H1 (cell line): ENCODE data around the gene NEK2. TPM values are rescaled to one million over a fixed set of nuclear protein-coding genes. Genes with fewer than 3 reads are reported as not detected.

ENCODE experiments used
- CTCF ChIA-PET: fragments of 300-600 bp; sonication (Branson Sonifier 250); formaldehyde crosslinking; loops from one replicate; lab custom pipeline; 2021; ENCODE audit not compliant: partially characterized antibody; lab: Charles Lee
- POLR2A ChIA-PET: fragments of 300-600 bp; sonication (Branson Sonifier 250); formaldehyde crosslinking; loops from one replicate; lab custom pipeline; 2021; ENCODE audit warnings: inconsistent platforms; ENCODE audit not compliant: partially characterized antibody; lab: Charles Lee
- DNase-seq, 2 experiments: peaks; one replicate each; pipeline versions ENCODE4 v3.0.0 to v3.0.0-alpha.2; 2010 to 2022; ENCODE audit warnings: low spot score in 2 of 2, low read depth in 1 of 2, mixed read lengths in 1 of 2
- FAIRE-seq: peaks from 2 replicates; lab custom pipeline; 2011; peaks lifted over from hg19 to GRCh38; lab: Jason Lieb, UNC
- H2AFZ ChIP-seq: 2 replicates; pipeline ENCODE4 v1.8.1; 2012; ENCODE audit warnings: low read length, inconsistent platforms
- H2AK5ac ChIP-seq: 2 replicates; pipeline ENCODE4 v1.6.1; 2013; ENCODE audit warnings: low read depth, low read length
- H2BK120ac ChIP-seq: replicated peaks from 2 replicates; pipeline ENCODE3; 2013; ENCODE audit warnings: low read depth, low read length, inconsistent platforms
- H2BK12ac ChIP-seq: 2 replicates; pipeline ENCODE4 v1.6.1; 2013; ENCODE audit warnings: low read depth, low read length
- H2BK15ac ChIP-seq: 2 replicates; pipeline ENCODE4 v1.6.1; 2013; ENCODE audit warnings: low read length
- H2BK20ac ChIP-seq: 2 replicates; pipeline ENCODE4 v1.6.1; 2013; ENCODE audit warnings: low read length
- H2BK5ac ChIP-seq: 2 replicates; pipeline ENCODE4 v1.6.1; 2013; ENCODE audit warnings: low read depth, low read length
- H3K14ac ChIP-seq: 2 replicates; pipeline ENCODE4 v1.6.1; 2013; ENCODE audit warnings: inconsistent platforms; ENCODE audit not compliant: insufficient read length
- H3K18ac ChIP-seq: 2 replicates; pipeline ENCODE4 v1.6.1; 2013; ENCODE audit warnings: low read length; ENCODE audit errors: extremely low read depth
- H3K23ac ChIP-seq: 2 replicates; pipeline ENCODE4 v1.6.1; 2013; ENCODE audit warnings: inconsistent platforms; ENCODE audit not compliant: insufficient read length
- H3K23me2 ChIP-seq: 2 replicates; pipeline ENCODE4 v1.6.1; 2013; ENCODE audit warnings: low read depth, low read length
- H3K27ac ChIP-seq: 2 replicates; pipeline ENCODE4 v1.6.1; 2011; ENCODE audit warnings: low read depth, low read length, inconsistent platforms
- H3K27me3 ChIP-seq, 4 experiments: replicated peaks in 1 of 4; 1 replicate in 1 of 4; 2 replicates in 3 of 4; pipeline versions ENCODE4 v1.6.1 to v1.8.1; 2011 to 2013; ENCODE audit warnings: low read length in 3 of 4, mild to moderate bottlenecking in 3 of 4, inconsistent platforms in 2 of 4, mixed read lengths in 2 of 4, moderate library complexity in 1 of 4; ENCODE audit not compliant: control insufficient read depth in 3 of 4, insufficient read depth in 3 of 4; ENCODE audit errors: extremely low read depth in 1 of 4
- H3K36me3 ChIP-seq, 4 experiments: 2 replicates each; pipeline versions ENCODE4 v1.6.1 to v1.8.1; 2011 to 2013; ENCODE audit warnings: mild to moderate bottlenecking in 4 of 4, low read length in 3 of 4, moderate library complexity in 2 of 4, control low read depth in 1 of 4, inconsistent platforms in 1 of 4; ENCODE audit not compliant: insufficient read depth in 4 of 4, control insufficient read depth in 2 of 4
- H3K4ac ChIP-seq: replicated peaks from 2 replicates; pipeline ENCODE3; 2013; ENCODE audit warnings: low read length, low read depth, mixed read lengths, inconsistent platforms; ENCODE audit not compliant: insufficient read length
- H3K4me1 ChIP-seq, 4 experiments: replicated peaks in 1 of 4; 1 replicate in 1 of 4; 2 replicates in 3 of 4; pipeline versions ENCODE4 v1.6.1 to v1.8.1; 2011 to 2013; ENCODE audit warnings: low read length in 3 of 4, inconsistent platforms in 2 of 4, mixed read lengths in 1 of 4; ENCODE audit not compliant: insufficient read depth in 4 of 4, control insufficient read depth in 3 of 4
- H3K4me2 ChIP-seq, 2 experiments: 2 replicates each; pipeline versions ENCODE4 v1.6.1 to v1.8.1; 2011 to 2013; ENCODE audit warnings: low read depth in 2 of 2, low read length in 2 of 2, control low read depth in 1 of 2, inconsistent platforms in 1 of 2, mild to moderate bottlenecking in 1 of 2; ENCODE audit not compliant: insufficient read depth in 1 of 2
- H3K4me3 ChIP-seq, 4 experiments: fragments of 200-600, 300-600 bp in 1 of 4; sonication (generic), shearing (Covaris generic), sonication (Bioruptor Twin) in 1 of 4; 2 replicates each; pipeline versions ENCODE4 v1.5.1 to v1.8.1; 2011 to 2016; ENCODE audit warnings: low read length in 4 of 4, low read depth in 3 of 4, control low read depth in 2 of 4, inconsistent platforms in 2 of 4, mild to moderate bottlenecking in 2 of 4, mixed read lengths in 1 of 4, moderate library complexity in 1 of 4; ENCODE audit not compliant: insufficient read depth in 2 of 4; ENCODE audit errors: extremely low read depth in 1 of 4
- H3K56ac ChIP-seq: replicated peaks from 2 replicates; pipeline ENCODE3; 2013; ENCODE audit warnings: low read depth, mild to moderate bottlenecking, mixed read lengths, low read length, inconsistent platforms; ENCODE audit not compliant: insufficient read length
- H3K79me1 ChIP-seq: 2 replicates; pipeline ENCODE4 v1.6.1; 2013; ENCODE audit warnings: low read depth, low read length, control low read depth
- H3K79me2 ChIP-seq, 2 experiments: 2 replicates each; pipeline versions ENCODE4 v1.6.1 to v1.8.1; 2012 to 2013; ENCODE audit warnings: low read length in 2 of 2, mild to moderate bottlenecking in 2 of 2, inconsistent platforms in 1 of 2; ENCODE audit not compliant: insufficient read depth in 2 of 2, control insufficient read depth in 1 of 2
- H3K9ac ChIP-seq, 4 experiments: replicated peaks in 1 of 4; 1 replicate in 1 of 4; 2 replicates in 3 of 4; pipeline versions ENCODE4 v1.6.1 to v1.8.1; 2011 to 2013; ENCODE audit warnings: low read depth in 3 of 4, low read length in 3 of 4, control low read depth in 2 of 4, mild to moderate bottlenecking in 2 of 4, moderate library complexity in 2 of 4, inconsistent platforms in 1 of 4; ENCODE audit errors: extremely low read depth in 1 of 4
- H3K9me3 ChIP-seq, 2 experiments: 2 replicates each; pipeline versions ENCODE4 v1.6.1 to v1.8.1; 2012 to 2013; ENCODE audit warnings: mild to moderate bottlenecking in 2 of 2, moderate library complexity in 2 of 2, control low read depth in 1 of 2, inconsistent platforms in 1 of 2, low read depth in 1 of 2, low read length in 1 of 2, mixed read lengths in 1 of 2; ENCODE audit not compliant: insufficient read depth in 2 of 2
- H4K20me1 ChIP-seq, 2 experiments: replicated peaks in 1 of 2; 2 replicates each; pipeline versions ENCODE3 to v1.8.1; 2011 to 2013; ENCODE audit warnings: inconsistent platforms in 2 of 2, low read length in 2 of 2, mild to moderate bottlenecking in 1 of 2; ENCODE audit not compliant: insufficient read depth in 2 of 2, control insufficient read depth in 1 of 2
- H4K5ac ChIP-seq: 2 replicates; pipeline ENCODE4 v1.6.1; 2013; ENCODE audit warnings: low read length, low read depth, mixed read lengths, inconsistent platforms; ENCODE audit not compliant: insufficient read length
- H4K8ac ChIP-seq: 2 replicates; pipeline ENCODE4 v1.8.0; 2013; ENCODE audit warnings: mild to moderate bottlenecking, moderate library complexity, low read length, inconsistent platforms; ENCODE audit not compliant: insufficient read depth; ENCODE audit errors: extremely low read depth
- H4K91ac ChIP-seq: replicated peaks from 2 replicates; pipeline ENCODE3; 2013; ENCODE audit warnings: low read length, mixed read lengths, inconsistent platforms; ENCODE audit not compliant: insufficient read length
- BCL11A ChIP-seq, 2 experiments: IDR thresholded peaks; one replicate each; pipeline ENCODE4 v1.6.1; 2011; ENCODE audit warnings: low read depth in 2 of 2, low read length in 2 of 2, mild to moderate bottlenecking in 2 of 2
- CHD2 ChIP-seq: IDR thresholded peaks from 2 replicates; pipeline ENCODE4 v1.6.1; 2012; ENCODE audit warnings: low read length, improper control_type of control experiment
- HDAC2 ChIP-seq, 2 experiments: fragments of 300-600 bp in 1 of 2; sonication (generic) in 1 of 2; IDR thresholded peaks; 2 replicates each; pipeline ENCODE4 v1.6.1; 2011 to 2012; ENCODE audit warnings: low read depth in 2 of 2, low read length in 2 of 2, mild to moderate bottlenecking in 2 of 2, moderate library complexity in 2 of 2, borderline replicate concordance in 1 of 2, inconsistent platforms in 1 of 2
- KDM1A ChIP-seq: fragments of 200-600, 300-600 bp; sonication (generic); IDR thresholded peaks from 2 replicates; pipeline ENCODE4 v1.7.1; 2016; ENCODE audit warnings: mild to moderate bottlenecking, low read length, borderline replicate concordance
- NRF1 ChIP-seq: IDR thresholded peaks from 2 replicates; pipeline ENCODE4 v1.6.1; 2011; ENCODE audit warnings: mild to moderate bottlenecking, low read depth, low read length, improper control_type of control experiment
- PHF8 ChIP-seq: fragments of 200-600 bp; sonication (generic); conservative IDR thresholded peaks from 2 replicates; pipeline ENCODE4 v1.7.1; 2012; ENCODE audit warnings: low read depth, mild to moderate bottlenecking, inconsistent platforms, low read length, moderate library complexity
- POLR2A ChIP-seq, 2 experiments: IDR thresholded peaks; 1 replicate in 1 of 2; 2 replicates in 1 of 2; pipeline ENCODE4 v1.6.1; 2011; ENCODE audit warnings: low read depth in 2 of 2, low read length in 2 of 2, mild to moderate bottlenecking in 2 of 2; ENCODE audit errors: control extremely low read depth in 1 of 2
- RAD21 ChIP-seq, 2 experiments: IDR thresholded peaks in 1 of 2; conservative IDR thresholded peaks in 1 of 2; 2 replicates each; pipeline ENCODE4 v1.6.1; 2011; ENCODE audit warnings: low read depth in 2 of 2, low read length in 2 of 2, improper control_type of control experiment in 1 of 2, inconsistent platforms in 1 of 2, mild to moderate bottlenecking in 1 of 2, moderate library complexity in 1 of 2
- RBBP5 ChIP-seq: IDR thresholded peaks from 2 replicates; pipeline ENCODE4 v1.7.1; 2012; ENCODE audit warnings: low read depth, mild to moderate bottlenecking, inconsistent platforms, low read length, moderate library complexity, borderline replicate concordance
- SAP30 ChIP-seq: fragments of 300-600 bp; sonication (generic); IDR thresholded peaks from 2 replicates; pipeline ENCODE4 v1.7.1; 2012; ENCODE audit warnings: low read length, moderate library complexity, mild to moderate bottlenecking, inconsistent platforms; ENCODE audit not compliant: insufficient read depth, insufficient replicate concordance
- SIX5 ChIP-seq: IDR thresholded peaks from 2 replicates; pipeline ENCODE4 v1.6.1; 2011; ENCODE audit warnings: mild to moderate bottlenecking, low read depth, low read length
- SP4 ChIP-seq: IDR thresholded peaks from 2 replicates; pipeline ENCODE4 v1.6.1; 2012; ENCODE audit warnings: low read length, inconsistent platforms
- TEAD4 ChIP-seq: IDR thresholded peaks from 2 replicates; pipeline ENCODE4 v1.6.1; 2012; ENCODE audit warnings: low read depth, low read length, inconsistent platforms, mixed read lengths
- WGBS, 2 experiments: shearing (Covaris generic) in 1 of 2; methylation state at CpG; one replicate each; pipeline versions ENCODE4 v1.1.6 to v1.1.7; 2013 to 2015; ENCODE audit warnings: low lambda C conversion rate in 2 of 2, mixed read lengths in 2 of 2, inconsistent platforms in 1 of 2, low coverage in 1 of 2, missing lambda C conversion rate in 1 of 2; ENCODE audit not compliant: insufficient replicate concordance in 2 of 2, insufficient coverage in 1 of 2, insufficient read length in 1 of 2; ENCODE audit errors: extremely low coverage in 1 of 2, missing lambda C conversion rate in 1 of 2; 5-methylcytosine and 5-hydroxymethylcytosine counted together
- polyA plus RNA-seq, 7 experiments: library from polyadenylated mRNA; depleted of rRNA in 3 of 7; stranded (reverse) in 5 of 7; unstranded in 2 of 7; fragments of >200 nt in 5 of 7; fragments of 200-250 nt in 2 of 7; gene quantifications; 1 replicate in 5 of 7; 2 replicates in 1 of 7; 4 replicates in 1 of 7; pipeline versions ENCODE4 v1.2.1 to v1.2.3, GENCODE V29; 2011 to 2013; ENCODE audit warnings: missing spikeins in 2 of 7, mixed read lengths in 2 of 7
- total RNA-seq: library from RNA; stranded (reverse); fragmentation: NEBNext Ultra II Directional; extraction: Animal tissue kit (Norgen Biotek cat#: 25700); gene quantifications from 2 replicates; pipeline ENCODE4 v1.2.1, GENCODE V29; 2021

NEK2 gene
- total and polyA plus RNA-seq, 2 of the 8 experiments (the other 6 are each of a cell fraction or from before 2014, with no cell fraction given), result 8.4 to 22.9 TPM

DNA sequence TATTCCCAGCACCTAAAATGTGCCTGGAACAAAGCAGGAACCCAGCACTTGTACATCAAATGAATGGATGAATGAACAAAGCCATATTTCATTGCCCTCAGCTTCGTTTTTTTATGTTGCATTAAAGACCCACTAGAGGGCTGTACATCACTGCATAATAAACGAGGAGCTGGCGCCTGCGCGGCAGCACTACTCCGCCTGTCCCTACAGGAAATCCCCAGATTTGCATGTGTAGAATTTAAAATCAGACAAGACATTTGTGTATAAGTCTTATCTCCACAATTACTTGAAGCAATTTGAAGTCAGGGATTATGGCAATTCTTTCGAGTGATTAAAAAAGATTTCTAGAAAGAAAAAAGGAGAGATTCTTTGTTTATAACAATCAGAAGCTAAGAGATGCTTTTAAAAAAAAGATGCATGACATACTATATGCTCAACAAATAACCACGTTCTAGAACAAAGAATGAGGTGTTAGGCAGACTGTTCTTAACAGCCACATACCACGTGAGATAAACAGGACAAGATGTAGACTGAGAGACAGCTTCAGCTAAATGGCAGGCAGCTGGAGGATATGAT is 5.4 kb upstream of the NEK2 start:
- Histone ChIP-seq H3K79me2 (no peaks in the 10 kb centered on the region), H3K36me3 (no peaks in the 10 kb centered on the region), H4K8ac (no peak overlapping the region), H2AFZ (no peak overlapping the region), H2BK15ac (no peak overlapping the region), H3K4me2 (no peak overlapping the region), H3K4me3 (no peak overlapping the region), H3K56ac (no peak overlapping the region), H4K20me1 (no peaks in the 10 kb centered on the region), H2AK5ac (no peak overlapping the region), H3K9me3 (no peaks in the 10 kb centered on the region), H2BK20ac (no peak overlapping the region), H3K23me2 (0 out of 2 replicates have a peak, but pooled peaks cover 2% of the 10 kb centered on the region), H3K79me1 (no peaks in the 10 kb centered on the region), H4K5ac (no peak overlapping the region), H2BK5ac (no peak overlapping the region), H3K23ac (no peak overlapping the region), H4K91ac (no peak overlapping the region), H3K4ac (no peak overlapping the region), H3K27ac (no peak overlapping the region), H3K9ac (no peak overlapping the region), H2BK120ac (no peak overlapping the region), H3K18ac (no peak overlapping the region), H2BK12ac (no peak overlapping the region), H3K14ac (no peak overlapping the region), H3K27me3 (no peaks in the 10 kb centered on the region), H3K4me1 (peaks cover 0 to 3% (median 0%) of the 10 kb centered on the region in 4 experiments; a peak in 1 of 7 replicates)
- POLR2A ChIA-PET, result interaction anchor here (1.1 kb wide), 1 partner anchor 354 kb away, joined by 3 read pairs; the partner anchor contains the start of genes DTL and INTS7
- CTCF ChIA-PET, result interaction anchor here (0.6 to 9.2 kb wide), 44 partner anchors 11 to 776 kb away, joined by 3 to 65 read pairs (median 4); partner anchors contain the start of genes DTL and INTS7
- DNase-seq, result no peak
- FAIRE-seq, result no peak
- whole genome bisulfite sequencing, 2 experiments, result 49% methylated on average over 9 of the region's 9 CpGs; no CpG with 5 or more reads in 1 of the 2 experiments
- no peak for TF ChIP-seq SAP30
- no peak for TF ChIP-seq HDAC2 (IDR thresholded peaks at IDR 0.05; ENCODE audit: borderline replicate concordance in 1 of 2, low read depth in 2 of 2, low read length in 2 of 2)
- no peak for TF ChIP-seq SIX5
- no peak for TF ChIP-seq PHF8
- TF ChIP-seq RAD21 (IDR thresholded peaks at IDR 0.05 in 1 of 2, conservative IDR thresholded peaks at IDR 0.05 in 1 of 2; ENCODE audit: low read depth in 2 of 2, low read length in 2 of 2), result peak; percentile 83 to 84
- no peak for TF ChIP-seq BCL11A (IDR thresholded peaks at IDR 0.05; ENCODE audit: low read depth in 2 of 2, low read length in 2 of 2)
- no peak for TF ChIP-seq CHD2
- TF ChIP-seq POLR2A (IDR thresholded peaks at IDR 0.05; ENCODE audit: control extremely low read depth in 1 of 2, low read depth in 2 of 2, low read length in 2 of 2), result no peak
- TF ChIP-seq RBBP5, result no peak
- no peak for TF ChIP-seq SP4
- TF ChIP-seq KDM1A, result no peak
- TF ChIP-seq TEAD4, result no peak
- TF ChIP-seq NRF1, result peak; percentile 48; the same call in 1 of the 2 replicates
